SK-N-SH treated with all-trans-retinoic acid at 6 μM for 48 hours (cell line): Measurements from ENCODE around the gene CACNA2D3.

Experiments
- ARNTL ChIP-seq: fragments of 450-650 bp; formaldehyde crosslinking; IDR thresholded peaks from 2 replicates; pipeline ENCODE4 v1.5.0; 2020; ENCODE audit warnings: low read depth, mild to moderate bottlenecking, moderate library complexity, borderline replicate concordance
- CREB5 ChIP-seq: fragments of 250-450 bp; sonication (Bioruptor Pico); IDR thresholded peaks from 2 replicates; pipeline ENCODE4 v1.5.1; 2020; ENCODE audit warnings: low read depth, mild to moderate bottlenecking, moderate library complexity
- CSRNP3 ChIP-seq: fragments of 250-450 bp; sonication (Bioruptor Pico); IDR thresholded peaks from 2 replicates; pipeline ENCODE4 v1.5.1; 2021; ENCODE audit warnings: mild to moderate bottlenecking, moderate library complexity
- ESRRG ChIP-seq: fragments of 250-450 bp; sonication (Bioruptor Pico); IDR thresholded peaks from 2 replicates; pipeline ENCODE4 v1.6.1; 2021; ENCODE audit warnings: mild to moderate bottlenecking
- SNAI2 ChIP-seq: fragments of 250-450 bp; sonication (Bioruptor Pico); IDR thresholded peaks from 2 replicates; pipeline ENCODE4 v1.5.0; 2020; ENCODE audit warnings: mild to moderate bottlenecking, moderate library complexity
- TOX ChIP-seq: fragments of 250-450 bp; sonication (Bioruptor Pico); IDR thresholded peaks from 2 replicates; pipeline ENCODE4 v1.8.0; 2021; ENCODE audit warnings: mild to moderate bottlenecking, moderate library complexity, borderline replicate concordance
- ZC3H10 ChIP-seq: fragments of 250-450 bp; sonication (Bioruptor Pico); IDR thresholded peaks from 2 replicates; pipeline ENCODE4 v1.5.1; 2021; ENCODE audit warnings: mild to moderate bottlenecking, moderate library complexity
- ZNF70 ChIP-seq: fragments of 450-650 bp; formaldehyde crosslinking; IDR thresholded peaks from 2 replicates; pipeline ENCODE4 v1.5.0; 2020; ENCODE audit warnings: mild to moderate bottlenecking, moderate library complexity
- TF ChIP-seq, protein P1 (sequence below): fragments of 250-450 bp; sonication (Bioruptor Pico); IDR thresholded peaks from 2 replicates; pipeline ENCODE4 v1.8.0; 2020; ENCODE audit warnings: mild to moderate bottlenecking, moderate library complexity, borderline replicate concordance

- TF ChIP-seq, protein P1, sequence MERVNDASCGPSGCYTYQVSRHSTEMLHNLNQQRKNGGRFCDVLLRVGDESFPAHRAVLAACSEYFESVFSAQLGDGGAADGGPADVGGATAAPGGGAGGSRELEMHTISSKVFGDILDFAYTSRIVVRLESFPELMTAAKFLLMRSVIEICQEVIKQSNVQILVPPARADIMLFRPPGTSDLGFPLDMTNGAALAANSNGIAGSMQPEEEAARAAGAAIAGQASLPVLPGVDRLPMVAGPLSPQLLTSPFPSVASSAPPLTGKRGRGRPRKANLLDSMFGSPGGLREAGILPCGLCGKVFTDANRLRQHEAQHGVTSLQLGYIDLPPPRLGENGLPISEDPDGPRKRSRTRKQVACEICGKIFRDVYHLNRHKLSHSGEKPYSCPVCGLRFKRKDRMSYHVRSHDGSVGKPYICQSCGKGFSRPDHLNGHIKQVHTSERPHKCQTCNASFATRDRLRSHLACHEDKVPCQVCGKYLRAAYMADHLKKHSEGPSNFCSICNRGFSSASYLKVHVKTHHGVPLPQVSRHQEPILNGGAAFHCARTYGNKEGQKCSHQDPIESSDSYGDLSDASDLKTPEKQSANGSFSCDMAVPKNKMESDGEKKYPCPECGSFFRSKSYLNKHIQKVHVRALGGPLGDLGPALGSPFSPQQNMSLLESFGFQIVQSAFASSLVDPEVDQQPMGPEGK (CRISPR knock-in tag) = no peak
- TF ChIP-seq ARNTL (CRISPR knock-in tag) (no peak), CREB5 (CRISPR knock-in tag) (no peak), ZC3H10 (CRISPR knock-in tag) (no peak), SNAI2 (no peak), TOX (CRISPR knock-in tag) (no peak), ESRRG (no peak), ZNF70 (CRISPR knock-in tag) (no peak), CSRNP3 (no peak)
Observed at GRCh38 chr3:54710954-54711353, 588.6 kb downstream of the CACNA2D3 start.
